Transverse colon (tissue), 3 donors: ENCODE measurements around the gene SRGAP2B.
"Not testable (repeated sequence)": the region's sequence is repeated elsewhere in the genome, so short reads cannot be mapped to it uniquely, and the experiment has no call there.

Source experiments
- EP300 ChIP-seq: sonication (generic); formaldehyde crosslinking; IDR thresholded peaks from one replicate; pipeline ENCODE4 v1.6.1; 2017; ENCODE audit warnings: antibody characterized with exemption, low read depth
- POLR2A ChIP-seq: fragments of 450-650 bp; IDR thresholded peaks from one replicate; pipeline ENCODE4 v1.6.1; 2016; ENCODE audit warnings: antibody characterized with exemption, mild to moderate bottlenecking, moderate library complexity
- POLR2AphosphoS5 ChIP-seq, 3 donors: sonication (generic); formaldehyde crosslinking; IDR thresholded peaks; one replicate each; pipeline ENCODE4 v1.6.1; 2016; ENCODE audit warnings: antibody characterized with exemption in 3 of 3

GRCh38 chr1:144938627-144939026, 156.5 kb downstream of the SRGAP2B start:
- not testable (repeated sequence) for TF ChIP-seq POLR2A; EP300; POLR2AphosphoS5 (IDR thresholded peaks at IDR 0.05)
